Dermis blood vessel endothelial cell (primary cell): ENCODE results near the gene DCAF12L1. TPM values are rescaled to one million over a fixed set of nuclear protein-coding genes. Genes with fewer than 3 reads are reported as not detected.

Source experiments
- DNase-seq: peaks from one replicate; pipeline ENCODE4 v3.0.0; 2010
- total RNA-seq: library from RNA; depleted of rRNA; stranded (reverse); fragments of >200 nt; gene quantifications from 2 replicates; pipeline ENCODE4 v1.2.3, GENCODE V29; 2014

The DCAF12L1 gene
- under 0.01 and 0.09 TPM in 2 replicates for total RNA-seq

- DNase-seq: no peak
Observed at GRCh38 chrX:126552313-126553022, at the start of gene DCAF12L1. TSS of gene DCAF12L1 (minus strand) at chrX:126552814. CDS start at chrX:126552608, 206 bp downstream.

- no peak for DNase-seq
Observed at GRCh38 chrX:126580877-126581276, 28.3 kb upstream of the DCAF12L1 start.

GRCh38 chrX:126575911-126576310 lies 23.3 kb upstream of the DCAF12L1 start:
- DNase-seq: no peak

GRCh38 chrX:126557151-126557550 lies 4.5 kb upstream of the DCAF12L1 start:
- no peak for DNase-seq

GRCh38 chrX:126551725-126552312 lies 795 bp downstream of the DCAF12L1 start:
- no peak for DNase-seq

DNA sequence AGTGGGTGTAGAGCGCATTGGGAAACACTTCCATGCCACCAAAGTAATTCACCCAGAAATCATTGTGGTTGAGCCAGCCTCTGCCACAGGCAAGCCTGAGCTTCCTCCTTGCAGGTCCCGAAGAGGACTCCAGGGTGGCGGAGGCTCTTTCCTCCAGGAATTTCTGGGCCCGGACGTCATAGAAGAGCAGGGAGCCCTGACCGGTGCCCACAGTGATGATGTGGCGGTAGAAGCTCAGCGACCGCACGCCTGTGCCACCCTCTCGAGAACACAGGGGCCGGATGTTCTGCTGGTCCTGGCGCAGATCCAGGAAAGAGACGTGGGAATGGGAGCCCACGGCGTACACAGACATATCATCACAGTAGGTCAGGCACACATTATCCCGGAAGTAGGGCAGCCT lies 1.3 kb downstream of the DCAF12L1 start:
- DNase-seq: no peak

DNA sequence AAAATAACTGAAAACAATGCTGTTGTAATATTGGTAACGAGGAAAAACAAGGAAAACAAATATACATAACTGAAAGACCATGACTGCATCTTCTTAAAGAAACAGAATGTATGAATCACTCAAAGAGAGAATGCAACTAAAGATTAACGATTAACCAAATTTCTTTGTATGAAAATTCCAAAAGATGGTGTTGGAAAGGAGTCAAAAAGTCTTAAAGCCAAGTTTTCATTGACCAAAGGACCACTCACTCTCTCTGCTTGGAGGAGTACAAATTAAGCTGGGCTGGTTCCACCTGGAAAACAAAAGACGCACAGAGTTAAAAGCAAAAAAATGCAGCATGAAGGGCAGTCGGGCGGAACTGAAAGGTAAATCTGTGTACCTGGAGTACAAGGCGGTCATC lies 1.8 kb downstream of the DCAF12L1 start:
- no peak for DNase-seq

GRCh38 chrX:126509923-126510322 lies 42.7 kb downstream of the DCAF12L1 start:
- DNase-seq: no peak
